ENCODE measurements around the gene TMLHE.
"Not testable (repeated sequence)": the region's sequence is repeated elsewhere in the genome, so short reads cannot be mapped to it uniquely, and the experiment has no call there.

Gene TMLHE, protein sequence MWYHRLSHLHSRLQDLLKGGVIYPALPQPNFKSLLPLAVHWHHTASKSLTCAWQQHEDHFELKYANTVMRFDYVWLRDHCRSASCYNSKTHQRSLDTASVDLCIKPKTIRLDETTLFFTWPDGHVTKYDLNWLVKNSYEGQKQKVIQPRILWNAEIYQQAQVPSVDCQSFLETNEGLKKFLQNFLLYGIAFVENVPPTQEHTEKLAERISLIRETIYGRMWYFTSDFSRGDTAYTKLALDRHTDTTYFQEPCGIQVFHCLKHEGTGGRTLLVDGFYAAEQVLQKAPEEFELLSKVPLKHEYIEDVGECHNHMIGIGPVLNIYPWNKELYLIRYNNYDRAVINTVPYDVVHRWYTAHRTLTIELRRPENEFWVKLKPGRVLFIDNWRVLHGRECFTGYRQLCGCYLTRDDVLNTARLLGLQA

GRCh38 chrX:155612312-155613224, at the start of gene TMLHE, which contains the start of gene SPRY3:
Gene TMLHE, minus strand, starts transcription at chrX:155612952. Its CDS starts 67,676 bp downstream, at chrX:155545276.
Gene SPRY3, plus strand, starts transcription at chrX:155612586.
- peak; percentile 71 for DNase-seq

- no peak for DNase-seq
Measured at GRCh38 chrX:155662282-155662681, 49.5 kb upstream of the TMLHE start.

- DNase-seq: no peak
Measured at GRCh38 chrX:155645180-155645579, 32.4 kb upstream of the TMLHE start.

DNA sequence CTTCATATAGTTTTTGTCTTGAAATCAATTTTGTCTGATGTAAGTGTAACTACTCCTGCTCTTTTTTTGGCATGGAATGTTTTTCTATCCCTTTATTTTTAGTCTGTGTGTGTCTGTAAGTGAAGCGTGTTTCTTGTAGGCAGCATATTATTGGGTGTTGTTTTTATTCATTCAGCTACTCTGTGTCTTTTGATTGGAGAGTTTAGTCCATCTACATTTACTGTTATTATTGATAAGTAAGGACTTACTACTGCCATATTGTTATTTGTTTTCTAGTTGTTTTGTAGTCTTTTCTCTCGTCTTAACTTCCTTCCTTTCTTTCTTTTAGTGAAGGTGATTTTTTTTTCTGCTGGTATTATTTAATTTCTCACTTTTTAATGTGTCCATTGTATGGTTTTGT, 30.5 kb upstream of the TMLHE start:
- no peak for DNase-seq

DNA sequence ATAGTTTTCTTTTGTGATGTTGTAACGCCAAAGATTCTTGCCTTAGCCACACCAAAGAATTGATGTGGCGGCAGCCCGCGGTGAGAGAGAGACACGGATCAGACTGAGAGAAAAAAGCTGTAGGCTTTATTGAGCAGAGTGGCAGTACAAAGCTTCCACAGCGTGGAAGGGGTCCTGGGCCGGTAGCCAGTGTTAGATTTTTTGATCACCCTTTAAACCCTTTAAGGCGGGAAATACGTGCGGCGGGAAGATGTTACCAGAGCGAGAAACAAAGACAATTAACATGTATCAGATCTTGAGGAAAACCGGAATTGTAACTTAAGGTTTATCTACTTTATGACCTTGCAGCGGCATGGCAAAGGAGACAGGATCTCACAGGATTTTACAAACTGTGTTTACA, 28.6 kb upstream of the TMLHE start:
- not testable (repeated sequence) for DNase-seq

DNA sequence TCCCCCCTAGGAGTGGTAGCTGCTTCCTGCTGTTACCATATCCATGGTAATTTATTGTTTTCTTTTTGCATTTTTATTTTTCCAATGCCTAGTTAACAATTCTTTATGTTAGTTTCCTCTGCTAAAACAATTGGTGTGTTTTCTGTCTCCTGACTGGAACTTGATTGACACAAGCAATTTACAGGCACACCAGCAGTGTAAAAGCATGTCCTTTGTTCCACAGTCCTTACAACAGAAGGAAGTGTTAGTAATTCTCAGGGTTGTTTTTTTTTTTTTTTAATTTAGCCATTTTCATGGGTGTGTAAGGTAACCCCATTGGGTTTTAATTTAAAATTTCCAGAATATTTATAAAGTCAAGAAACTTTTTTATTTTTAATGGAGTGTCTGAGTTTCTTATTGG, 25.0 kb upstream of the TMLHE start:
- DNase-seq: no peak

DNA sequence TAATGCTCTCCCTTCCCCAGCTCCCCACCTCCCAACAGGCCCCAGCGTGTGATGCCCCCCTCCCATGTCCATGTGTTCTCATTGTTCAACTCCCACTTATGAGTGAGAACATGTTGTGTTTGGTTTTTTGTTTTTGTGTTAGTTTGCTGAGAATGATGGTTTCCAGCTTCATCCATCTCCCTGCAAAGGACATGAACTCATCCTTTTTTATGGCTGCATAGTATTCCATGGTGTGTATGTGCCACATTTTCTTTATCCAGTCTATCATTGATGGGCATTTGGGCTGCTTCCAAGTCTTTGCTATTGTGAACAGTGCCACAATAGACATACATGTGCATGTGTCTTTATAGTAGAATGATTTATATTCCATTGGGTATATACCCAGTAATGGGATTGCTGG, 22.3 kb upstream of the TMLHE start:
- not testable (repeated sequence) for DNase-seq

- DNase-seq: peak; percentile 30
Measured at GRCh38 chrX:155632431-155633100, 19.8 kb upstream of the TMLHE start.

DNA sequence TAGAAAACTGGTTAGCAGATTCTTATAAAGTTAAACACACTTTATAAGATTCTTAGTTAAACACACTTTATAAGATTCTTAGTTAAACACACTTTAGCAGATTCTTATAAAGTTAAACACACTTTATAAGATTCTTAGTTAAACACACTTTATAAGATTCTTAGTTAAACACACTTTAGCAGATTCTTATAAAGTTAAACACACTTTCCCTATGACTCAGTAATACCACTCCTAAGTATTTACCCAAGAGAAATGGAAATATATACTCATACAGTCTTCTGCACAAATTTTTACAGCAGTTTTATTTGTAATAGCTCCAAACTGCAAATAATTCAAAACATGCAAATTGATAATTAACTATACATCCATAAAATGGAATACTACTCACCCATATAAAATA, 7.4 kb upstream of the TMLHE start:
- DNase-seq: not testable (repeated sequence)

DNA sequence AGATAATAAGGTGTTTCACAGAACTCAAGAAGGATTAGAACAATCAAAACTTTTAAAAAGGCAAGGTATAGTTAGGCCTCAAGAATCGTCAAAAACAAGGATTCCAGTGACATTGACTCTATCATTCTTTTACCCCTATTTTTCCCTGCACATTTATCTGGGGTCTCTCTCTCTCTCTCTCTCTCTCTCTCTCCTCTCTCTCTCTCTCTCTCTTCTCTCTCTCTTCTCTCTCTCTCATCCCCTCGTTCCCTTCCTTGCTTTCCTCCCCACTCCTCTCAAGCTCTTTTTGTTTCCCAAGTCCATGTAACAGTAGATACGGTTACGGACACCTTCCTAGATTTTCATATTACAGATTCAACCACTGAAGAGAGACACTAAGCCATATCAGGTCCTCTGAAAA, 3.2 kb upstream of the TMLHE start:
- no peak for DNase-seq

DNA sequence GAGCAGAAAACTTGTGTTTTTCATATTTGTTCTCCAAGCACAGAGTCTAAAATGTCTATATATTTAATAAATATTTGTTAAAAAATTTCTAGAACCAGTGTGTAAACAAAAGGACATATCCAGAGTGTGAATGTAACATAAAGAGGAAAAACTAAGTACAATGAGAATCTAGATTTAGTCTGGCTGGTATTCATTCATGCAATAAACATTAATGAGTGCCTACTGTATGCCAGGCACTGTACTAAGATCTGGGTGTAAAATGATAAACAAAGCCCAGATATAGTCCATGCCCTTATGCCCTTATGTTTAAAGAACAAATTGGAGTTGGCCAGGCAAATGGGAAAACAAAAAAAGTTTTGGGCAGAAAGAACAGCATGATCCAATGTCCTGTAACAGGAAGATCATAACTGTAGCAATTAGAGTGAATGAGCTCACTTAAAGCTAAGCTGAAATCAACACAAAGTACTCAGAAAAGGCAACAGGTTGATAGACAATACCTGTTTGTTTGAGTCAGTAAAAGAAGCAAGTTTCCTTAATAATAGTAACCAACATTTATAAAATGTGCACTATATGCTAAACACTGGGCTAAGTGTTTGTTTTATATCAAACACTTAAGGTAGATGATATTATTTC, 1.3 kb upstream of the TMLHE start:
- DNase-seq: no peak

- DNase-seq: no peak
Measured at GRCh38 chrX:155611302-155611701, 1.4 kb downstream of the TMLHE start.

- no peak for DNase-seq
Measured at GRCh38 chrX:155592981-155593380, 19.8 kb downstream of the TMLHE start.

DNA sequence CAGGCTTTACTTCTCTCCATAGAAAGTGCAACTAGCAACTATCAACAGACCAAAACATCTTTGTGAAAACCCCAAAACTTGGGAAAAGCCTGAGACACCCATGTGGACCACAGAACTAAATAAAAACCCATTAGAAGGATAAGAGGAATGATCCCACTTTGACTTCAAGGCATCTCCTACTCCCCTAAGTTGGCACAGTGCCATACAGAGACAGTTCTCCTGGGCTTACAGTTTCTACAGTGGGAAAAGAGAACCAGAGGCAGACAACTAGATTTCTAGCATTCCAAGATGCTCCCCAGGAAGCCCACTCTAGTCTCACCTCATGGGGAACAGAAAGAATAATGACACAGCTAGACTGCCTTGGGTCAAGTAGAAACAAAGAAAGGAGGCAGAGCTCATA, 20.4 kb downstream of the TMLHE start:
- DNase-seq: no peak

- DNase-seq: no peak
Measured at GRCh38 chrX:155577682-155578081, 35.1 kb downstream of the TMLHE start.

DNA sequence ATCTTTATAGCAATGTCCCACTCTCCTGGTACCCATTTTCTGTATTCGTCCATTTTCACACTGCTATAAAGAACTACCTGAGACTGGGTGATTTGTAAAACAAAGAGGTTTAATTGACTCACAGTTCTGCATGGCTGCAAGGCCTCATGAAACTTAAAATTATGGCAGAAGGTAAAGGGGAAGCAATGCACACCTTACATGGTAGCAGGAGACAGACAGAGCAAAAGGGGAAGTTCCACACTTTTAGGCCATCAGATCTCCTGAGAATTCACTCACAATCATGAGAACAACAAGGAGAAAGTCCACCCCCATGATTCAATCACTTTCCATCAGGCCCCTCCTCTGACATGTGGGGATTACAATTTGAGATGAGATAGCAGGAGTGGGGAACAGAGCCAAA, 49.7 kb downstream of the TMLHE start:
- no peak for DNase-seq

GRCh38 chrX:155544881-155545280, 67.9 kb downstream of the TMLHE start:
- no peak for DNase-seq

GRCh38 chrX:155535866-155536265, 76.9 kb downstream of the TMLHE start:
- DNase-seq: no peak

GRCh38 chrX:155534800-155535199, 78.0 kb downstream of the TMLHE start:
- DNase-seq: no peak

GRCh38 chrX:155527023-155527422, 85.7 kb downstream of the TMLHE start:
- DNase-seq: not testable (repeated sequence)

- no peak for DNase-seq
Measured at GRCh38 chrX:155514225-155514624, 98.5 kb downstream of the TMLHE start.

DNA sequence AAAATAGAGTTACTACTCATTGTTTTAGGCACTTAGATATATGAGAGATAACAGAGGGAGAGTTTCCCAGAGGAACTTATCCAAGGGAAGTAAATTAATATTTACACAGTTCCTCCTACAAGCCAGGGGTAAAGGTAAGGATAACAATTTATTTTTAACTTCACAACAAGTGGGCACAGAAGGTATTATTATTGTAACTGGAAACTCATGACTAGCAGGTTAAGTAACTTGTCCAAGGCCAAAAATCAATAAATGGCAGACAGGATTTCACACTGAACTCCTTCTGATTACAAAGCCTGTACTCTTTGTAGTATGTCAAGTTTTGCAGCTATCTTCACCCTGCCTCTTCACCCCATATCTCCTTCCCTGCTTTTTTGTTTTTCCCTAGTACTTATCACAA, 107.5 kb downstream of the TMLHE start:
- no peak for DNase-seq

- DNase-seq: not testable (repeated sequence)
Measured at GRCh38 chrX:155495134-155495533, 117.6 kb downstream of the TMLHE start.
